ENCODE results near the gene USP6.
"Not testable (repeated sequence)": the region's sequence is repeated elsewhere in the genome, so short reads cannot be mapped to it uniquely, and the experiment has no call there.

GRCh38 chr17:5217562-5217961 lies 101.7 kb downstream of the USP6 start:
- TF ChIP-seq, protein P1, sequence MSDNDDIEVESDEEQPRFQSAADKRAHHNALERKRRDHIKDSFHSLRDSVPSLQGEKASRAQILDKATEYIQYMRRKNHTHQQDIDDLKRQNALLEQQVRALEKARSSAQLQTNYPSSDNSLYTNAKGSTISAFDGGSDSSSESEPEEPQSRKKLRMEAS (IDR thresholded peaks at IDR 0.05), result not testable (repeated sequence)
- TF ChIP-seq, protein P2, sequence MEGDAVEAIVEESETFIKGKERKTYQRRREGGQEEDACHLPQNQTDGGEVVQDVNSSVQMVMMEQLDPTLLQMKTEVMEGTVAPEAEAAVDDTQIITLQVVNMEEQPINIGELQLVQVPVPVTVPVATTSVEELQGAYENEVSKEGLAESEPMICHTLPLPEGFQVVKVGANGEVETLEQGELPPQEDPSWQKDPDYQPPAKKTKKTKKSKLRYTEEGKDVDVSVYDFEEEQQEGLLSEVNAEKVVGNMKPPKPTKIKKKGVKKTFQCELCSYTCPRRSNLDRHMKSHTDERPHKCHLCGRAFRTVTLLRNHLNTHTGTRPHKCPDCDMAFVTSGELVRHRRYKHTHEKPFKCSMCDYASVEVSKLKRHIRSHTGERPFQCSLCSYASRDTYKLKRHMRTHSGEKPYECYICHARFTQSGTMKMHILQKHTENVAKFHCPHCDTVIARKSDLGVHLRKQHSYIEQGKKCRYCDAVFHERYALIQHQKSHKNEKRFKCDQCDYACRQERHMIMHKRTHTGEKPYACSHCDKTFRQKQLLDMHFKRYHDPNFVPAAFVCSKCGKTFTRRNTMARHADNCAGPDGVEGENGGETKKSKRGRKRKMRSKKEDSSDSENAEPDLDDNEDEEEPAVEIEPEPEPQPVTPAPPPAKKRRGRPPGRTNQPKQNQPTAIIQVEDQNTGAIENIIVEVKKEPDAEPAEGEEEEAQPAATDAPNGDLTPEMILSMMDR (IDR thresholded peaks at IDR 0.05 in 2 of 3, conservative IDR thresholded peaks at IDR 0.05 in 1 of 3; ENCODE audit: borderline replicate concordance in 1 of 3, insufficient read depth in 1 of 3, low read depth in 2 of 3, low read length in 2 of 3), result not testable (repeated sequence)
- TF ChIP-seq EGR1 (IDR thresholded peaks at IDR 0.05; ENCODE audit: low read depth); POLR2AphosphoS5 (IDR thresholded peaks at IDR 0.05; ENCODE audit: low read depth, low read length); RAD21 (IDR thresholded peaks at IDR 0.05; ENCODE audit: low read depth); FOSL1 (IDR thresholded peaks at IDR 0.05; ENCODE audit: low read depth); EZH2 (IDR thresholded peaks at IDR 0.05); EZH2phosphoT487 (IDR thresholded peaks at IDR 0.05; ENCODE audit: borderline replicate concordance); ZNF274 (IDR thresholded peaks at IDR 0.05; ENCODE audit: low read depth, low read length); POLR2A (IDR thresholded peaks at IDR 0.05; ENCODE audit: borderline replicate concordance, extremely low read depth, insufficient read depth, insufficient read length); TCF7L2 (IDR thresholded peaks at IDR 0.05; ENCODE audit: borderline replicate concordance, extremely low read depth, insufficient read depth, insufficient read length); YY1 (IDR thresholded peaks at IDR 0.05; ENCODE audit: extremely low read depth, insufficient replicate concordance, low read depth, low read length): not testable (repeated sequence)
- TF ChIP-seq, protein P3, sequence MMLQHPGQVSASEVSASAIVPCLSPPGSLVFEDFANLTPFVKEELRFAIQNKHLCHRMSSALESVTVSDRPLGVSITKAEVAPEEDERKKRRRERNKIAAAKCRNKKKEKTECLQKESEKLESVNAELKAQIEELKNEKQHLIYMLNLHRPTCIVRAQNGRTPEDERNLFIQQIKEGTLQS (IDR thresholded peaks at IDR 0.05), result not testable (repeated sequence)
